Adrenal gland (tissue), 12 donors: ENCODE data around the gene NAA38. TPM values are rescaled to one million over a fixed set of nuclear protein-coding genes. Genes with fewer than 3 reads are reported as not detected.

ENCODE experiments used
- DNase-seq, 7 donors: peaks; one replicate each; pipeline ENCODE4 v3.0.0-alpha.2; 2019 to 2020
- H3K27ac ChIP-seq, 5 donors: fragments of 200-600 bp; sonication (generic) in 4 of 5; 1 replicate in 3 of 5; 2 replicates in 2 of 5; pipeline versions ENCODE4 v1.5.1 to v1.8.0; 2016 to 2020; ENCODE audit warnings: mild to moderate bottlenecking in 1 of 5
- H3K27me3 ChIP-seq: fragments of 200-600 bp; 2 replicates; pipeline ENCODE4 v1.8.0; 2021
- H3K36me3 ChIP-seq, 2 donors: fragments of 200-600 bp; replicated peaks in 1 of 2; 1 replicate in 1 of 2; 2 replicates in 1 of 2; pipeline versions ENCODE4 v1.5.1 to v1.8.0; 2018 to 2022
- H3K4me1 ChIP-seq, 2 donors: fragments of 200-600 bp; replicated peaks in 1 of 2; 1 replicate in 1 of 2; 2 replicates in 1 of 2; pipeline versions ENCODE4 v1.5.1 to v1.8.0; 2018 to 2021
- H3K4me3 ChIP-seq, 4 donors: fragments of 200-600 bp; sonication (generic) in 3 of 4; one replicate each; pipeline ENCODE4 v1.5.1; 2016 to 2018
- H3K9me3 ChIP-seq, 3 donors: fragments of 200-600 bp; sonication (generic) in 1 of 3; replicated peaks in 1 of 3; 1 replicate in 2 of 3; 2 replicates in 1 of 3; pipeline versions ENCODE4 v1.5.1 to v1.8.0; 2016 to 2021
- CTCF ChIP-seq, 6 experiments: fragments of 450-650 bp in 4 of 6; fragments of 200-600 bp in 2 of 6; sonication (generic) in 1 of 6; IDR thresholded peaks; 1 replicate in 5 of 6; 2 replicates in 1 of 6; pipeline versions ENCODE4 v1.5.1 to v1.8.0; 2016 to 2021; ENCODE audit warnings: antibody characterized with exemption in 6 of 6, mild to moderate bottlenecking in 2 of 6, moderate library complexity in 1 of 6
- POLR2A ChIP-seq, 2 donors: fragments of 450-650 bp; IDR thresholded peaks; one replicate each; pipeline ENCODE4 v1.6.1; 2017; ENCODE audit warnings: antibody characterized with exemption in 2 of 2, mild to moderate bottlenecking in 2 of 2, moderate library complexity in 1 of 2
- WGBS, 4 donors: extraction: QIAGEN DNeasy Blood & Tissue Kit in 2 of 4; methylation state at CpG; one replicate each; pipeline versions ENCODE4 v1.1.5 to v1.1.7; 2013 to 2017; 5-methylcytosine and 5-hydroxymethylcytosine counted together
- intact Hi-C, 2 donors: fragments of 100-400 bp; cut with DNase I; formaldehyde crosslinking; loops; one replicate each; pipeline versions ENCODE4 v1.14.1 to v1.15.0; 2022 to 2023
- polyA plus RNA-seq, 3 donors: library from polyadenylated mRNA; stranded (reverse); fragments of 200-250 nt in 2 of 3; fragments of 350-450 nt in 1 of 3; fragmentation: Illumina TruSeq in 1 of 3; extraction: RNeasy Lipid Tissue Mini Kit (QIAGEN cat#74804) in 1 of 3; gene quantifications; one replicate each; pipeline ENCODE4 v1.2.3, GENCODE V29; 2013 to 2014
- total RNA-seq, 9 donors: library from RNA; depleted of rRNA in 4 of 9; stranded (reverse); fragments of >200 nt in 4 of 9; fragments of 120-200 nt in 1 of 9; fragmentation: NEBNext Ultra II Directional in 1 of 9; extraction: Animal tissue kit (Norgen Biotek cat#: 25700) in 1 of 9; gene quantifications; one replicate each; pipeline versions ENCODE4 v1.1.0 to v1.2.4, GENCODE V29; 2013 to 2023
- donor health status: healthy with polysubstance abuse.
- donor health status: Bipolar disorder and iron deficiency.
- donor health status: DM: yes; HTN: yes; CAD: no.
- donor health status: DM: no; HTN: no; CAD: no.
- donor health status: DM: no; HTN: no; CAD: no.
- donor health status: DM: yes; HTN: yes; CAD: no.

NAA38 gene
- total and polyA plus RNA-seq, 12 donors: 34.5 to 424 (median 128) TPM

GRCh38 chr17:7818026-7818425 is 39.3 kb downstream of the NAA38 start:
- WGBS, 4 donors: 79 to 87% (median 84%) methylated on average over 8 to 10 of the region's 10 CpGs
- Histone ChIP-seq H3K27ac (no peak overlapping the region), H3K27me3 (no peaks in the 10 kb centered on the region), H3K36me3 (no peaks in the 10 kb centered on the region), H3K4me3 (no peak overlapping the region), H3K9me3 (no peaks in the 10 kb centered on the region), H3K4me1 (no peaks in the 10 kb centered on the region)
- no peak for TF ChIP-seq POLR2A (IDR thresholded peaks at IDR 0.05)
- TF ChIP-seq CTCF (IDR thresholded peaks at IDR 0.05): no peak
- intact Hi-C loops: loop anchor here in 1 of 2 donors (10.0 kb wide), 1 partner anchor 177 kb away; no protein-coding TSS in a partner anchor
- no peak for DNase-seq

GRCh38 chr17:7817643-7817964 is 39.8 kb downstream of the NAA38 start:
- H3K27ac ChIP-seq: no peak overlapping the region
- intact Hi-C loops: loop anchor here in 1 of 2 donors (10.0 kb wide), 1 partner anchor 177 kb away; no protein-coding TSS in a partner anchor

GRCh38 chr17:7816926-7817642 is 40.3 kb downstream of the NAA38 start:
- 79 to 91% (median 82%) methylated on average over 7 to 10 of the region's 10 CpGs for WGBS, 4 donors
- no peaks in the 10 kb centered on the region for H3K36me3 ChIP-seq
- intact Hi-C loops: loop anchor here in 1 of 2 donors (10.0 kb wide), 1 partner anchor 178 kb away; no protein-coding TSS in a partner anchor

More at GRCh38 chr17:7817643-7817964, 39.8 kb downstream of the NAA38 start:
- H3K4me3 ChIP-seq: no peak overlapping the region
- WGBS, 4 donors: 66 to 94% (median 80%) methylated on average over 5 to 9 of the region's 9 CpGs
- H3K4me1 ChIP-seq: no peaks in the 10 kb centered on the region
- no peaks in the 10 kb centered on the region for H3K27me3 ChIP-seq
- DNase-seq: no peak
- H3K9me3 ChIP-seq: no peaks in the 10 kb centered on the region
- no peaks in the 10 kb centered on the region for H3K36me3 ChIP-seq
- TF ChIP-seq POLR2A (IDR thresholded peaks at IDR 0.05): no peak
- no peak for TF ChIP-seq CTCF (IDR thresholded peaks at IDR 0.05)

GRCh38 chr17:7814969-7815368 is 42.4 kb downstream of the NAA38 start:
- intact Hi-C loops: loop anchor here in 1 of 2 donors (10.0 kb wide), 1 partner anchor 180 kb away; no protein-coding TSS in a partner anchor
- 80 to 91% (median 85%) methylated on average over 5 of the region's 5 CpGs for WGBS, 4 donors

More at GRCh38 chr17:7816926-7817642, 40.3 kb downstream of the NAA38 start:
- H3K4me1 ChIP-seq: no peaks in the 10 kb centered on the region
- DNase-seq: no peak
- H3K4me3 ChIP-seq: no peak overlapping the region
- H3K27ac ChIP-seq: no peak overlapping the region
- H3K27me3 ChIP-seq: no peaks in the 10 kb centered on the region
- TF ChIP-seq CTCF (IDR thresholded peaks at IDR 0.05): no peak
- no peak for TF ChIP-seq POLR2A (IDR thresholded peaks at IDR 0.05)
- no peaks in the 10 kb centered on the region for H3K9me3 ChIP-seq

More at GRCh38 chr17:7814969-7815368, 42.4 kb downstream of the NAA38 start:
- H3K27ac ChIP-seq: no peak overlapping the region
- H3K4me3 ChIP-seq: no peak overlapping the region
- no peaks in the 10 kb centered on the region for H3K4me1 ChIP-seq
- H3K27me3 ChIP-seq: no peaks in the 10 kb centered on the region
- TF ChIP-seq POLR2A (IDR thresholded peaks at IDR 0.05): no peak
- no peak for TF ChIP-seq CTCF (IDR thresholded peaks at IDR 0.05)
- H3K9me3 ChIP-seq: no peaks in the 10 kb centered on the region
- no peaks in the 10 kb centered on the region for H3K36me3 ChIP-seq
- no peak for DNase-seq
